GM23338 (cell line): Measurements from ENCODE around the gene FAM76A. TPM values are rescaled to one million over a fixed set of nuclear protein-coding genes. Genes with fewer than 3 reads are reported as not detected.

Experiments
- ATAC-seq: fragments of 200-7000 bp; cut with Tn5 transposase; 3 replicates; pipeline ENCODE4 v1.9.1; 2020
- DNase-seq: peaks from one replicate; pipeline ENCODE4 v3.0.0-alpha.2; 2015; ENCODE audit warnings: low spot score
- H2AFZ ChIP-seq: fragments of 200-600 bp; sonication (generic); 2 replicates; pipeline ENCODE4 v1.8.0; 2016; ENCODE audit warnings: antibody characterized with exemption, mild to moderate bottlenecking, moderate library complexity
- H3F3A ChIP-seq: fragments of 200-600 bp; sonication (generic); replicated peaks from 2 replicates; pipeline ENCODE4 v1.8.0; 2017; ENCODE audit warnings: antibody characterized with exemption, mixed run types, low read depth
- H3K27ac ChIP-seq: fragments of 200-600 bp; sonication (generic); 2 replicates; pipeline ENCODE4 v1.6.1; 2016; ENCODE audit warnings: low read depth
- H3K27me3 ChIP-seq: fragments of 200-600 bp; sonication (generic); 2 replicates; pipeline ENCODE4 v1.8.0; 2016; ENCODE audit warnings: mild to moderate bottlenecking, mixed run types, moderate library complexity; ENCODE audit not compliant: insufficient read depth
- H3K36me3 ChIP-seq: fragments of 200-600 bp; sonication (generic); 2 replicates; pipeline ENCODE4 v1.8.0; 2016; ENCODE audit warnings: mild to moderate bottlenecking; ENCODE audit not compliant: insufficient read depth
- H3K4me1 ChIP-seq: fragments of 200-600 bp; sonication (generic); 2 replicates; pipeline ENCODE4 v1.8.0; 2016; ENCODE audit warnings: mild to moderate bottlenecking, moderate library complexity; ENCODE audit not compliant: insufficient read depth
- H3K4me2 ChIP-seq: fragments of 200-600 bp; sonication (generic); 2 replicates; pipeline ENCODE4 v1.7.1; 2017; ENCODE audit warnings: mixed run types
- H3K4me3 ChIP-seq: fragments of 200-600 bp; sonication (generic); 2 replicates; pipeline ENCODE4 v1.6.1; 2016; ENCODE audit warnings: mixed run types
- H3K79me2 ChIP-seq: fragments of 200-600 bp; sonication (generic); replicated peaks from 2 replicates; pipeline ENCODE4 v1.8.0; 2017; ENCODE audit warnings: mild to moderate bottlenecking; ENCODE audit not compliant: insufficient read depth
- H3K9me2 ChIP-seq: fragments of 200-600 bp; sonication (generic); 2 replicates; pipeline ENCODE4 v1.8.0; 2017; ENCODE audit not compliant: insufficient read depth
- H4K20me1 ChIP-seq: fragments of 200-600 bp; sonication (generic); replicated peaks from 2 replicates; pipeline ENCODE4 v1.8.0; 2017; ENCODE audit warnings: mild to moderate bottlenecking; ENCODE audit not compliant: insufficient read depth
- H3K27ac Mint-ChIP-seq: 2 replicates; pipeline ENCODE4 v1.8.0; 2020; ENCODE audit warnings: inconsistent platforms, mild to moderate bottlenecking, moderate library complexity, mixed read lengths
- H3K27me3 Mint-ChIP-seq: 3 replicates; pipeline ENCODE4 v1.8.0; 2022; ENCODE audit warnings: low read depth, mild to moderate bottlenecking, moderate library complexity, mixed read lengths, inconsistent platforms; ENCODE audit not compliant: insufficient read depth, poor library complexity
- H3K36me3 Mint-ChIP-seq: 3 replicates; pipeline ENCODE4 v1.8.0; 2021; ENCODE audit warnings: low read depth, mild to moderate bottlenecking, inconsistent platforms, moderate library complexity, mixed read lengths
- H3K4me1 Mint-ChIP-seq: 3 replicates; pipeline ENCODE4 v1.8.0; 2020; ENCODE audit warnings: mild to moderate bottlenecking, inconsistent platforms, mixed read lengths
- H3K4me3 Mint-ChIP-seq: 3 replicates; pipeline ENCODE4 v1.8.0; 2021; ENCODE audit warnings: moderate library complexity, mild to moderate bottlenecking, inconsistent platforms, mixed read lengths
- H3K9me3 Mint-ChIP-seq: 3 replicates; pipeline ENCODE4 v1.8.0; 2020; ENCODE audit warnings: moderate library complexity, mild to moderate bottlenecking, inconsistent platforms, mixed read lengths
- CREB1 ChIP-seq: fragments of 250-450 bp; sonication (Bioruptor Pico); IDR thresholded peaks from 2 replicates; pipeline ENCODE4 v1.5.0; 2020; ENCODE audit warnings: low read depth, mild to moderate bottlenecking, moderate library complexity
- EZH2 ChIP-seq: fragments of 200-600 bp; sonication (generic); IDR thresholded peaks from one replicate; pipeline ENCODE4 v1.8.0; 2017; ENCODE audit warnings: antibody characterized with exemption, mild to moderate bottlenecking, low read depth; ENCODE audit not compliant: unreplicated experiment
- EZH2phosphoT487 ChIP-seq: fragments of 200-600 bp; sonication (generic); IDR thresholded peaks from one replicate; pipeline ENCODE4 v1.8.1; 2018; ENCODE audit warnings: antibody characterized with exemption; ENCODE audit not compliant: unreplicated experiment
- JUNB ChIP-seq: IDR thresholded peaks from one replicate; pipeline ENCODE4 v1.6.1; 2016; ENCODE audit warnings: antibody characterized with exemption; ENCODE audit not compliant: unreplicated experiment
- NANOG ChIP-seq: IDR thresholded peaks from 2 replicates; pipeline ENCODE4 v1.6.1; 2016; ENCODE audit warnings: antibody characterized with exemption, borderline replicate concordance
- POLR2AphosphoS5 ChIP-seq: IDR thresholded peaks from 2 replicates; pipeline ENCODE4 v1.6.1; 2016; ENCODE audit warnings: antibody characterized with exemption, low read depth
- STAT1 ChIP-seq: IDR thresholded peaks from one replicate; pipeline ENCODE4 v1.6.1; 2016; ENCODE audit warnings: antibody characterized with exemption; ENCODE audit not compliant: unreplicated experiment
- ZNF114 ChIP-seq: fragments of 250-450 bp; sonication (Bioruptor Pico); IDR thresholded peaks from 2 replicates; pipeline ENCODE4 v1.5.0; 2020; ENCODE audit warnings: mild to moderate bottlenecking, moderate library complexity
- ZNF331 ChIP-seq: fragments of 250-450 bp; sonication (Bioruptor Pico); IDR thresholded peaks from 2 replicates; pipeline ENCODE4 v1.5.0; 2020; ENCODE audit warnings: low read depth, mild to moderate bottlenecking, moderate library complexity
- polyA plus RNA-seq: library from polyadenylated mRNA; unstranded; fragments of >200 nt; fragmentation: Nextera tagmentation; extraction: Ambion mirVana; gene quantifications from 2 replicates; pipeline ENCODE4 v1.2.1, GENCODE V29; 2016
- total RNA-seq: library from RNA; depleted of rRNA; stranded (reverse); fragments of >200 nt; shearing (Covaris generic); gene quantifications from 2 replicates; pipeline ENCODE4 v1.2.3, GENCODE V29; 2014
- TF ChIP-seq, protein P1 (sequence below): fragments of 250-450 bp; sonication (Bioruptor Pico); IDR thresholded peaks from 2 replicates; pipeline ENCODE4 v1.5.0; 2020; ENCODE audit warnings: mild to moderate bottlenecking, moderate library complexity
- TF ChIP-seq, protein P2 (sequence below): IDR thresholded peaks from 2 replicates; pipeline ENCODE4 v1.6.1; 2016; ENCODE audit warnings: antibody characterized with exemption
- TF ChIP-seq, protein P3 (sequence below): IDR thresholded peaks from one replicate; pipeline ENCODE4 v1.6.1; 2018; ENCODE audit warnings: antibody characterized with exemption; ENCODE audit not compliant: unreplicated experiment
- TF ChIP-seq, protein P4 (sequence below), 2 experiments: fragments of 200-600 bp in 1 of 2; sonication (generic) in 1 of 2; conservative IDR thresholded peaks; 2 replicates each; pipeline versions ENCODE4 v1.5.1 to v1.6.1; 2016 to 2017; ENCODE audit warnings: antibody characterized with exemption in 2 of 2, low read depth in 2 of 2, mild to moderate bottlenecking in 2 of 2, moderate library complexity in 1 of 2

FAM76A gene
- total and polyA plus RNA-seq, 2 experiments from 2014 or later = 12.5 to 13.8 TPM

DNA sequence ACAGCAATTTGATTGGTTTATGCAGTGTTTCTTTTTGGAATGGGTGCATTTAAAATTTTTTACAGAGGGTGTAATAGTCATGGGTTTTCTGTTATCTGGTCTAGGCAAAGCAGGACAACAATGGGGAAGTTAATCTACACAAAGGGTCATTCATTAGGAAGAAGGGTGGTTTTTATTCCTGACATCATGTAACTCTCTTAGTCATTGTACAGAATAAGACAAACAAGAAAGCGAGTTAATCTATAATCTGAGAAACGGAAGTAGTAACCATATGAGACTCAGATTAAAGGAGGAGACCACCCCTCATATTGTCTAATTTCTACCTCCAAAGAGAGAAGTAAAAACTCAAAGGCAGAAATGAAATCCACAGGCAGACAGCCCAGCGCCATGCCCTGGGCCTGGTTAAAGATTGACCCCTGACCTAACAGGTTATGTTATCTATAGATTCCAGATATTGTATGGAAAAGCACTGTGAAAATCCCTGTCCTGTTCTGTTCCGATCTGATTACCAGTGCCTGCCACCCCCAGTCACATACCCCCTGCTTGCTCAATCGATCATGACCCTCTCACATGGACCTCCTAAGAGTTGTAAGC lies 43.3 kb upstream of the FAM76A start (continued):
- TF ChIP-seq, protein P1, sequence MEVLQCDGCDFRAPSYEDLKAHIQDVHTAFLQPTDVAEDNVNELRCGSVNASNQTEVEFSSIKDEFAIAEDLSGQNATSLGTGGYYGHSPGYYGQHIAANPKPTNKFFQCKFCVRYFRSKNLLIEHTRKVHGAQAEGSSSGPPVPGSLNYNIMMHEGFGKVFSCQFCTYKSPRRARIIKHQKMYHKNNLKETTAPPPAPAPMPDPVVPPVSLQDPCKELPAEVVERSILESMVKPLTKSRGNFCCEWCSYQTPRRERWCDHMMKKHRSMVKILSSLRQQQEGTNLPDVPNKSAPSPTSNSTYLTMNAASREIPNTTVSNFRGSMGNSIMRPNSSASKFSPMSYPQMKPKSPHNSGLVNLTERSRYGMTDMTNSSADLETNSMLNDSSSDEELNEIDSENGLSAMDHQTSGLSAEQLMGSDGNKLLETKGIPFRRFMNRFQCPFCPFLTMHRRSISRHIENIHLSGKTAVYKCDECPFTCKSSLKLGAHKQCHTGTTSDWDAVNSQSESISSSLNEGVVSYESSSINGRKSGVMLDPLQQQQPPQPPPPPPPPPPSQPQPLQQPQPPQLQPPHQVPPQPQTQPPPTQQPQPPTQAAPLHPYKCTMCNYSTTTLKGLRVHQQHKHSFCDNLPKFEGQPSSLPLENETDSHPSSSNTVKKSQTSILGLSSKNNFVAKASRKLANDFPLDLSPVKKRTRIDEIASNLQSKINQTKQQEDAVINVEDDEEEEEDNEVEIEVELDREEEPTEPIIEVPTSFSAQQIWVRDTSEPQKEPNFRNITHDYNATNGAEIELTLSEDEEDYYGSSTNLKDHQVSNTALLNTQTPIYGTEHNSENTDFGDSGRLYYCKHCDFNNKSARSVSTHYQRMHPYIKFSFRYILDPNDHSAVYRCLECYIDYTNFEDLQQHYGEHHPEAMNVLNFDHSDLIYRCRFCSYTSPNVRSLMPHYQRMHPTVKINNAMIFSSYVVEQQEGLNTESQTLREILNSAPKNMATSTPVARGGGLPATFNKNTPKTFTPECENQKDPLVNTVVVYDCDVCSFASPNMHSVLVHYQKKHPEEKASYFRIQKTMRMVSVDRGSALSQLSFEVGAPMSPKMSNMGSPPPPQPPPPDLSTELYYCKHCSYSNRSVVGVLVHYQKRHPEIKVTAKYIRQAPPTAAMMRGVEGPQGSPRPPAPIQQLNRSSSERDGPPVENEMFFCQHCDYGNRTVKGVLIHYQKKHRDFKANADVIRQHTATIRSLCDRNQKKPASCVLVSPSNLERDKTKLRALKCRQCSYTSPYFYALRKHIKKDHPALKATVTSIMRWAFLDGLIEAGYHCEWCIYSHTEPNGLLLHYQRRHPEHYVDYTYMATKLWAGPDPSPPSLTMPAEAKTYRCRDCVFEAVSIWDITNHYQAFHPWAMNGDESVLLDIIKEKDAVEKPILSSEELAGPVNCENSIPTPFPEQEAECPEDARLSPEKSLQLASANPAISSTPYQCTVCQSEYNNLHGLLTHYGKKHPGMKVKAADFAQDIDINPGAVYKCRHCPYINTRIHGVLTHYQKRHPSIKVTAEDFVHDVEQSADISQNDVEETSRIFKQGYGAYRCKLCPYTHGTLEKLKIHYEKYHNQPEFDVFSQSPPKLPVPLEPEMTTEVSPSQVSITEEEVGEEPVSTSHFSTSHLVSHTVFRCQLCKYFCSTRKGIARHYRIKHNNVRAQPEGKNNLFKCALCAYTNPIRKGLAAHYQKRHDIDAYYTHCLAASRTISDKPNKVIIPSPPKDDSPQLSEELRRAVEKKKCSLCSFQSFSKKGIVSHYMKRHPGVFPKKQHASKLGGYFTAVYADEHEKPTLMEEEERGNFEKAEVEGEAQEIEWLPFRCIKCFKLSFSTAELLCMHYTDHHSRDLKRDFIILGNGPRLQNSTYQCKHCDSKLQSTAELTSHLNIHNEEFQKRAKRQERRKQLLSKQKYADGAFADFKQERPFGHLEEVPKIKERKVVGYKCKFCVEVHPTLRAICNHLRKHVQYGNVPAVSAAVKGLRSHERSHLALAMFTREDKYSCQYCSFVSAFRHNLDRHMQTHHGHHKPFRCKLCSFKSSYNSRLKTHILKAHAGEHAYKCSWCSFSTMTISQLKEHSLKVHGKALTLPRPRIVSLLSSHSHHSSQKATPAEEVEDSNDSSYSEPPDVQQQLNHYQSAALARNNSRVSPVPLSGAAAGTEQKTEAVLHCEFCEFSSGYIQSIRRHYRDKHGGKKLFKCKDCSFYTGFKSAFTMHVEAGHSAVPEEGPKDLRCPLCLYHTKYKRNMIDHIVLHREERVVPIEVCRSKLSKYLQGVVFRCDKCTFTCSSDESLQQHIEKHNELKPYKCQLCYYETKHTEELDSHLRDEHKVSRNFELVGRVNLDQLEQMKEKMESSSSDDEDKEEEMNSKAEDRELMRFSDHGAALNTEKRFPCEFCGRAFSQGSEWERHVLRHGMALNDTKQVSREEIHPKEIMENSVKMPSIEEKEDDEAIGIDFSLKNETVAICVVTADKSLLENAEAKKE (CRISPR knock-in tag) = no peak
- TF ChIP-seq NANOG = no peak
- TF ChIP-seq JUNB = no peak
- TF ChIP-seq STAT1 = no peak
- TF ChIP-seq, protein P2, sequence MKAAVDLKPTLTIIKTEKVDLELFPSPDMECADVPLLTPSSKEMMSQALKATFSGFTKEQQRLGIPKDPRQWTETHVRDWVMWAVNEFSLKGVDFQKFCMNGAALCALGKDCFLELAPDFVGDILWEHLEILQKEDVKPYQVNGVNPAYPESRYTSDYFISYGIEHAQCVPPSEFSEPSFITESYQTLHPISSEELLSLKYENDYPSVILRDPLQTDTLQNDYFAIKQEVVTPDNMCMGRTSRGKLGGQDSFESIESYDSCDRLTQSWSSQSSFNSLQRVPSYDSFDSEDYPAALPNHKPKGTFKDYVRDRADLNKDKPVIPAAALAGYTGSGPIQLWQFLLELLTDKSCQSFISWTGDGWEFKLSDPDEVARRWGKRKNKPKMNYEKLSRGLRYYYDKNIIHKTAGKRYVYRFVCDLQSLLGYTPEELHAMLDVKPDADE = no peak

DNA sequence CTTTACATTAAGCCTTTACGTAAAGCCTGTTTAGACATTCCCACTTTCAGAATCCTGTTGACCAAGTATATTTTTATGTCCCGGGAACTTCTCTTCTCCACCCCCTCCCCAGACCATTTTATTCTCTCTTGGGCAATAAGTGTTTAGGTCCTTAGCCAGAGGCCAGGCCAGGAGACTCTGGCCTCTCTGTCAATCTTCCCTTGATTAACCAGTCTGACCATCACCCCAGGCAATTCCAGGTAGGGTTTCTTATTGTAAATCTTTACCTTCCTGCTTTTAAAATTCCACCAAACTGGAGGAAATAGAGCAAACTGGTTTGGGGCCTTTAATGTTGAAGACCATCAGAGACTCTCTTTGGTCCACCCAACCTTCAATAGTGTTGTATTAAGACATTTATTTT lies 41.6 kb upstream of the FAM76A start:
- H3K36me3 Mint-ChIP-seq = peaks cover 18% of the 10 kb centered on the region
- TF ChIP-seq CREB1 (CRISPR knock-in tag) (no peak), STAT1 (no peak), EZH2 (no peak), NANOG (no peak), EZH2phosphoT487 (no peak), ZNF114 (CRISPR knock-in tag) (no peak), JUNB (no peak), ZNF331 (no peak), POLR2AphosphoS5 (no peak)
- TF ChIP-seq, protein P3, sequence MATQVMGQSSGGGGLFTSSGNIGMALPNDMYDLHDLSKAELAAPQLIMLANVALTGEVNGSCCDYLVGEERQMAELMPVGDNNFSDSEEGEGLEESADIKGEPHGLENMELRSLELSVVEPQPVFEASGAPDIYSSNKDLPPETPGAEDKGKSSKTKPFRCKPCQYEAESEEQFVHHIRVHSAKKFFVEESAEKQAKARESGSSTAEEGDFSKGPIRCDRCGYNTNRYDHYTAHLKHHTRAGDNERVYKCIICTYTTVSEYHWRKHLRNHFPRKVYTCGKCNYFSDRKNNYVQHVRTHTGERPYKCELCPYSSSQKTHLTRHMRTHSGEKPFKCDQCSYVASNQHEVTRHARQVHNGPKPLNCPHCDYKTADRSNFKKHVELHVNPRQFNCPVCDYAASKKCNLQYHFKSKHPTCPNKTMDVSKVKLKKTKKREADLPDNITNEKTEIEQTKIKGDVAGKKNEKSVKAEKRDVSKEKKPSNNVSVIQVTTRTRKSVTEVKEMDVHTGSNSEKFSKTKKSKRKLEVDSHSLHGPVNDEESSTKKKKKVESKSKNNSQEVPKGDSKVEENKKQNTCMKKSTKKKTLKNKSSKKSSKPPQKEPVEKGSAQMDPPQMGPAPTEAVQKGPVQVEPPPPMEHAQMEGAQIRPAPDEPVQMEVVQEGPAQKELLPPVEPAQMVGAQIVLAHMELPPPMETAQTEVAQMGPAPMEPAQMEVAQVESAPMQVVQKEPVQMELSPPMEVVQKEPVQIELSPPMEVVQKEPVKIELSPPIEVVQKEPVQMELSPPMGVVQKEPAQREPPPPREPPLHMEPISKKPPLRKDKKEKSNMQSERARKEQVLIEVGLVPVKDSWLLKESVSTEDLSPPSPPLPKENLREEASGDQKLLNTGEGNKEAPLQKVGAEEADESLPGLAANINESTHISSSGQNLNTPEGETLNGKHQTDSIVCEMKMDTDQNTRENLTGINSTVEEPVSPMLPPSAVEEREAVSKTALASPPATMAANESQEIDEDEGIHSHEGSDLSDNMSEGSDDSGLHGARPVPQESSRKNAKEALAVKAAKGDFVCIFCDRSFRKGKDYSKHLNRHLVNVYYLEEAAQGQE = no peak
- TF ChIP-seq, protein P4, sequence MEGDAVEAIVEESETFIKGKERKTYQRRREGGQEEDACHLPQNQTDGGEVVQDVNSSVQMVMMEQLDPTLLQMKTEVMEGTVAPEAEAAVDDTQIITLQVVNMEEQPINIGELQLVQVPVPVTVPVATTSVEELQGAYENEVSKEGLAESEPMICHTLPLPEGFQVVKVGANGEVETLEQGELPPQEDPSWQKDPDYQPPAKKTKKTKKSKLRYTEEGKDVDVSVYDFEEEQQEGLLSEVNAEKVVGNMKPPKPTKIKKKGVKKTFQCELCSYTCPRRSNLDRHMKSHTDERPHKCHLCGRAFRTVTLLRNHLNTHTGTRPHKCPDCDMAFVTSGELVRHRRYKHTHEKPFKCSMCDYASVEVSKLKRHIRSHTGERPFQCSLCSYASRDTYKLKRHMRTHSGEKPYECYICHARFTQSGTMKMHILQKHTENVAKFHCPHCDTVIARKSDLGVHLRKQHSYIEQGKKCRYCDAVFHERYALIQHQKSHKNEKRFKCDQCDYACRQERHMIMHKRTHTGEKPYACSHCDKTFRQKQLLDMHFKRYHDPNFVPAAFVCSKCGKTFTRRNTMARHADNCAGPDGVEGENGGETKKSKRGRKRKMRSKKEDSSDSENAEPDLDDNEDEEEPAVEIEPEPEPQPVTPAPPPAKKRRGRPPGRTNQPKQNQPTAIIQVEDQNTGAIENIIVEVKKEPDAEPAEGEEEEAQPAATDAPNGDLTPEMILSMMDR (conservative IDR thresholded peaks at IDR 0.05; ENCODE audit: low read depth in 2 of 2) = no peak

More for the DNA sequence above, 41.6 kb upstream of the FAM76A start:
- peaks cover 40% of the 10 kb centered on the region for H3K9me3 Mint-ChIP-seq
- no peaks in the 10 kb centered on the region for H3F3A ChIP-seq
- no peak for DNase-seq
- H3K36me3 ChIP-seq = no peaks in the 10 kb centered on the region; the same call in 1 of the 2 replicates
- no peak overlapping the region for H2AFZ ChIP-seq
- H3K4me3 ChIP-seq = no peak overlapping the region
- H3K27ac Mint-ChIP-seq = no peak overlapping the region
- no peaks in the 10 kb centered on the region for H3K27me3 ChIP-seq
- no peak overlapping the region for H3K4me3 Mint-ChIP-seq
- no peak overlapping the region for H3K4me2 ChIP-seq
- no peaks in the 10 kb centered on the region for H3K9me2 ChIP-seq
- ATAC-seq = no peak
- H4K20me1 ChIP-seq = no peaks in the 10 kb centered on the region
- peaks cover 5% of the 10 kb centered on the region for H3K27me3 Mint-ChIP-seq
- H3K4me1 Mint-ChIP-seq = peaks cover 1% of the 10 kb centered on the region; the same call in 2 of the 3 replicates
- H3K4me1 ChIP-seq = peaks cover 2% of the 10 kb centered on the region
- no peak overlapping the region for H3K27ac ChIP-seq
- no peaks in the 10 kb centered on the region for H3K79me2 ChIP-seq
